ENCODE data around the gene COL26A1. TPM values are rescaled to one million over a fixed set of nuclear protein-coding genes. Genes with fewer than 3 reads are reported as not detected.
"Not testable (repeated sequence)": the region's sequence is repeated elsewhere in the genome, so short reads cannot be mapped to it uniquely, and the experiment has no call there.

COL26A1 gene
- total RNA-seq, 2 experiments from 2014 or later, result not detected

GRCh38 chr7:101596898-101597297, 234.2 kb downstream of the COL26A1 start:
- H3K27ac Mint-ChIP-seq, result no peak overlapping the region
- no peaks in the 10 kb centered on the region for H3K27me3 Mint-ChIP-seq
- H3K4me3 Mint-ChIP-seq, result no peak overlapping the region
- POLR2A ChIA-PET, result no interaction called here
- H3K9me3 Mint-ChIP-seq, result no peaks in the 10 kb centered on the region
- CTCF ChIA-PET, result no interaction called here
- no peak for DNase-seq
- H3K36me3 Mint-ChIP-seq (ENCODE audit: low read depth), result no peaks in the 10 kb centered on the region
- no peaks in the 10 kb centered on the region for H3K4me1 Mint-ChIP-seq

DNA sequence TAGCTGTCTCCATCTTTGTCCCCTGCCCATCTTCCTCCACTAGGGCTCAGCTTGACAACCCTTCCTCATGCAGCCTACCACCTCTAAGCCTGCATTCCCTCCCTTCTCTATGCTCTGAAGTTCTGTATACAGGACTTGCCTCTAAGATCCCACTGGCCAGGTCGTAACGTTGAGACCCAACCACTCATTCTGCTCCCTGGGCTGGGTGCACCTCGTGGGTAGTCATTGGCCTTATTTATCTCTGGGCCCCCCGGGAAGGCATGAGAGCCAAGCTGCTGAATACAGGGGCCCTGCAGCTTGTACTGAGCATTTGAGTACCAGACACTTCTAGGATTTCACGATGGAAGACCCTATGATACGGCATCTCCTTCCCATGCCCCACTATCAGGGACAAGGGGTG, 235.3 kb downstream of the COL26A1 start:
- Mint-ChIP-seq H3K9me3 (no peaks in the 10 kb centered on the region), H3K36me3 (ENCODE audit: low read depth) (no peaks in the 10 kb centered on the region), H3K4me3 (no peak overlapping the region), H3K27ac (no peak overlapping the region), H3K27me3 (no peaks in the 10 kb centered on the region), H3K4me1 (no peaks in the 10 kb centered on the region)
- POLR2A ChIA-PET, result no interaction called here
- DNase-seq, result no peak
- CTCF ChIA-PET, result no interaction called here

GRCh38 chr7:101598422-101598985, 235.8 kb downstream of the COL26A1 start:
- DNase-seq, result no peak
- Mint-ChIP-seq H3K9me3 (no peaks in the 10 kb centered on the region), H3K36me3 (ENCODE audit: low read depth) (no peaks in the 10 kb centered on the region), H3K4me3 (no peak overlapping the region), H3K4me1 (no peaks in the 10 kb centered on the region), H3K27me3 (no peaks in the 10 kb centered on the region), H3K27ac (no peak overlapping the region)
- ChIA-PET CTCF (no interaction called here), POLR2A (no interaction called here)

DNA sequence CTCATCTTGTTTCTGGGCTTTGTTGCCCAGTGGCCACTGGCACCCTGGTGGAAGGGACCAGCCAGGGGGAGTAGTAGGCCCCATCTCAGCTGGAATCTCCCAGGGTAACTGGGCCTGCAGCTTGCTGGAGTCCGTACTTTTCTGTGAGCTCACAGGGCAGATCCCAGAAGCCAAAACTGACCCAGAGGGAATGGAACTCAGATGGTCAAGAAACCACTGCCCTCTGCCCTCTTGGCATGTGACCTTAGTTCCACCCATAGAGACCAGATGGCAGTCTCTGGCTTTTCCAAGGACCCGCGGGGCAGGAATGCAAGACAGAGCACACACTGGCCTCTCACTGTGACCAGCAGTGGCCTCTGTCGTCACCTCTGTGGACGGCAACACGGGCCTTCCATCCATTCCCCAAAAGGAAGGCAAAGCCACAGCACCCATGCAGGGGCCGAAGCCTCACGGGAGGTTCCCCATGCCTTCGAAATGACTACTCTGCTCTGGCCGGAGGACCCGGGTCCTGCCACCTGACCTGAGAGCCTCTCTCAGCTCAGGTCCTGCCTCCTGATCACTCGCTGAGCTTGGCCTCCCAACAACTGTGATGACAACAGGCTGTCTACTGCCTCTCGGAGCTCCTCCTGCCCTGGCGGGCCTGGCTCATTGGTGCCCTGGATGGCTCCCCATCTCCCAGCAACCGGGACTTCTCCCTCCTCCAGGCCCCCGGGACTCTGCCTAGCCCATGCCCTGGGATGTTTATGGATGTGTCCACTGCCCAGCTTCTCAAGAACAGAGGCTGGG, 236.5 kb downstream of the COL26A1 start:
- Mint-ChIP-seq H3K27me3 (no peaks in the 10 kb centered on the region), H3K9me3 (no peaks in the 10 kb centered on the region), H3K36me3 (ENCODE audit: low read depth) (no peaks in the 10 kb centered on the region), H3K4me1 (no peaks in the 10 kb centered on the region), H3K4me3 (no peak overlapping the region), H3K27ac (no peak overlapping the region)
- no peak for DNase-seq
- POLR2A ChIA-PET, result no interaction called here
- CTCF ChIA-PET, result interaction anchor here (1.4 kb wide), 1 partner anchor 24 kb away, joined by 3 read pairs; no protein-coding TSS in a partner anchor

DNA sequence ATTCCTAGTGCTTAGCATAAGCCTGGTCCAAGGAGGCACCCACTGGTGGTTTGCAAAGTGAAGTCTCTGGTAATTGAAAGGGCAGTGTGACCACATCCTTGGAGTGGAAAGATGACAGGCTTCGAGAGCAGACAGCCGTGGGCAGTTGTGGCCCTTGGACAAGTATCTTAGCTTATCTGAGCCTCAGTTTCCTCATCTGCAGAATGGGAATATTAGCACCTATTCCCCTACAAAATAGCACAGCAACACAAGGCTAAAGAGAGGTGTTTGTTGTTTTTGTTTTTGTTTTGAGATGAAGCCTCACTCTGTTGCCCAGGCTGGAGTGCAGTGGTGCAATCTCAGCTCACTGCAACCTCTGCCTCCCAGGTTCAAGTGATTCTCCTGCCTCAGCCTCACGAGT, 237.1 kb downstream of the COL26A1 start:
- Mint-ChIP-seq H3K4me1 (no peaks in the 10 kb centered on the region), H3K36me3 (ENCODE audit: low read depth) (no peaks in the 10 kb centered on the region), H3K4me3 (no peak overlapping the region), H3K9me3 (no peaks in the 10 kb centered on the region), H3K27me3 (no peaks in the 10 kb centered on the region), H3K27ac (no peak overlapping the region)
- DNase-seq, result no peak
- CTCF ChIA-PET, result interaction anchor here (1.4 kb wide), 1 partner anchor 25 kb away, joined by 3 read pairs; no protein-coding TSS in a partner anchor
- POLR2A ChIA-PET, result no interaction called here

- no peak overlapping the region for H3K4me3 Mint-ChIP-seq
- DNase-seq, result no peak
- CTCF ChIA-PET, result interaction anchor here (1.2 to 3.2 kb wide), 5 partner anchors 11 to 310 kb away, joined by 3 to 9 read pairs (median 4); no protein-coding TSS in a partner anchor
- H3K27ac Mint-ChIP-seq, result no peak overlapping the region
- POLR2A ChIA-PET, result no interaction called here
- no peaks in the 10 kb centered on the region for H3K9me3 Mint-ChIP-seq
- H3K27me3 Mint-ChIP-seq, result no peaks in the 10 kb centered on the region
- no peaks in the 10 kb centered on the region for H3K4me1 Mint-ChIP-seq
- H3K36me3 Mint-ChIP-seq (ENCODE audit: low read depth), result no peaks in the 10 kb centered on the region
These were observed 239.4 kb downstream of the COL26A1 start for GRCh38 chr7:101602082-101602481.

DNA sequence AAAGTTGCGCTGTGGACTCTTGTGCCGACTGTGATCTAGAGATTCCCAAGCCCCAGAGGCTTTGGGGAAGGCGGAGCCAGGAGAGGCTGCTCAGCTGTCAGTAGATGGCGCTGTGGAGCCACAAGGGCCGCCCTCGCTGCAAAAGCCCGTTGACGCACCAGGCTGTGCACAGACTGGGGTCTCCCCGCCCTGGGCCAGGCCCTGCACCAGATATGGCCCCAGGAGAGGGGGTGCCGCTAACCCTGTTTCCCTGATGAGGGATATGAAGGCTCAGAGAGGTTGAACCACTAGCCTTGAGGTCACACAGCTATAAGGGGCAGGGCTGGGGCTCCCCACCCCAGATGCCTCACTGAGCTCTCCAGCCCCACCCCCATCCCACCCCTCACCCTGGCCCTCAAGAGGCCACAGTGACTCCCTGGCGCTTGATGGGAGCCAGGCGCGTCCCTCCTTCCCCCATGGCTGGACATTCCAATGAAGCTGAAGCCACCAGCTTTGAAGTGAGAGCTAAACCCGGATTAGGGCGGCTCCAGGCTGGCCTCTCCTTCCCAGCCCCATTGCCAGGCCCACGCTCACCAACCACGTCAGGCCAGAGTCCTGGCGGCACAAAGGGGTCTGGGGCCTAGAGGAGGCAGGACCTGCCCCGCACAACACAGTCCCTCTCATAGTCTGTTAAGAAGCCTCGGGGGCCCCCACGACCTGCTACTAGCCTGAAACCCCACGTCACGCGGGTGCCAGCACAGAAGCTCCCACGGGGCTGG, 240.0 kb downstream of the COL26A1 start:
- peak; percentile 70 for DNase-seq
- Mint-ChIP-seq H3K27ac (no peak overlapping the region), H3K4me1 (no peaks in the 10 kb centered on the region), H3K9me3 (no peaks in the 10 kb centered on the region), H3K36me3 (ENCODE audit: low read depth) (no peaks in the 10 kb centered on the region), H3K27me3 (no peaks in the 10 kb centered on the region), H3K4me3 (no peak overlapping the region)
- ChIA-PET CTCF (interaction anchor here (0.6 to 3.2 kb wide), 10 partner anchors 10 to 669 kb away, joined by 3 to 10 read pairs (median 4); no protein-coding TSS in a partner anchor), POLR2A (no interaction called here)

GRCh38 chr7:101604331-101604933, 241.8 kb downstream of the COL26A1 start:
- Mint-ChIP-seq H3K9me3 (no peaks in the 10 kb centered on the region), H3K27ac (no peak overlapping the region), H3K36me3 (ENCODE audit: low read depth) (no peaks in the 10 kb centered on the region), H3K4me3 (no peak overlapping the region), H3K27me3 (no peaks in the 10 kb centered on the region), H3K4me1 (no peaks in the 10 kb centered on the region)
- ChIA-PET CTCF (interaction anchor here (0.9 to 3.2 kb wide), 3 partner anchors 253 to 667 kb away, joined by 3 to 10 read pairs (median 9); no protein-coding TSS in a partner anchor), POLR2A (no interaction called here)
- no peak for DNase-seq

DNA sequence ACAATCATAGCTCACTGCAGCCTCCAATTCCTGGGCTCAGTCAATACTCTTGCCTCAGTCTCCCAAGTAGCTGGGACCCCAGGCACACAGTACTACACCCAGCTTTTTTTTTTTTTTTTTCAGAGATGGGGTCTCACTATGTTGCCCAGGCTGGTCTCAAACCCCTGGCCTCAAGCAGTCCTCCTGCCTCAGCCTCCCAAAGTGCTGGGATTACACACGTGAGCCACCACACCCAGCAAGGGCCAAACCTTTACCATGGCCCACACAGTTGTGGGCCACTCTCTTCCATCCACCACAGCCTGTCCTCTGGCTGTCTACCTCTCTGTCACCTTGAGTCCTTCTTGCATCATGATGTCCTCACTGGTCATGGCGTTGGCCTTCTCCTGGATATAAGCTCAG, 242.3 kb downstream of the COL26A1 start:
- H3K4me3 Mint-ChIP-seq; POLR2A ChIA-PET; H3K4me1 Mint-ChIP-seq; H3K27me3 Mint-ChIP-seq; H3K27ac Mint-ChIP-seq; H3K36me3 Mint-ChIP-seq (ENCODE audit: low read depth); DNase-seq; H3K9me3 Mint-ChIP-seq: not testable (repeated sequence)
- CTCF ChIA-PET, result interaction anchor here (2.3 kb wide), 1 partner anchor 666 kb away, joined by 10 read pairs; no protein-coding TSS in a partner anchor

- no peak overlapping the region for H3K4me3 Mint-ChIP-seq
- no peak overlapping the region for H3K27ac Mint-ChIP-seq
- no peaks in the 10 kb centered on the region for H3K9me3 Mint-ChIP-seq
- H3K27me3 Mint-ChIP-seq, result no peaks in the 10 kb centered on the region
- H3K36me3 Mint-ChIP-seq (ENCODE audit: low read depth), result no peaks in the 10 kb centered on the region
- H3K4me1 Mint-ChIP-seq, result no peaks in the 10 kb centered on the region
- CTCF ChIA-PET, result no interaction called here
- POLR2A ChIA-PET, result no interaction called here
- DNase-seq, result no peak
These were observed 243.2 kb downstream of the COL26A1 start for GRCh38 chr7:101605611-101606497.

DNA sequence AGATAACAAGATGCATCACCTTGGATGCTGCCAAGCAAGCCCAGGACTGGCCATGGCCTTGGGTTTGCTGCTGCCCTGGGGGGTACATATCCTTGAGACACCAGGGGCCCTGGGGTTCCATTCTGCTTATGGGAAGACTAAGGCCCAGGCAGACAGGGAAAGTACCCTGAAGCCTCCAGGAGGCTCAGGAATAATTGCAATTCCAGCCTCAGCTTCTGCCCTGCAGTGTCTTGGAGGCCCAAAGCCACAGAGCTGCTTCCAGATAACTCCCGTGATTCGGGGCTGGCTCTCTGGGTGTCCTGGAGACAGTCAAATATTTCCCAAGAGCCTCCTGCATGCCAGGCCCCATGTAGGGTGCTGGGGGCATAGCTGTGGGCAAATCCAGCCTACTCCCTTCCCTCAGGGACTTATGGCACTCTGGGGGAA, 243.8 kb downstream of the COL26A1 start:
- CTCF ChIA-PET, result no interaction called here
- no peak overlapping the region for H3K27ac Mint-ChIP-seq
- H3K36me3 Mint-ChIP-seq (ENCODE audit: low read depth), result no peaks in the 10 kb centered on the region
- DNase-seq, result no peak
- H3K4me3 Mint-ChIP-seq, result no peak overlapping the region
- no peaks in the 10 kb centered on the region for H3K27me3 Mint-ChIP-seq
- H3K4me1 Mint-ChIP-seq, result no peaks in the 10 kb centered on the region
- no peaks in the 10 kb centered on the region for H3K9me3 Mint-ChIP-seq
- POLR2A ChIA-PET, result no interaction called here

Measured in activated CD4-positive, alpha-beta memory T cell treated with anti-CD3 and anti-CD28 coated beads, Interleukin-2, amount 10 ng/mL, durations not matched to agents 7 days and 5 days (primary cell).